GM12892 (cell line): ENCODE measurements around the gene CCDC33.

Experiments used
- POLR2A ChIP-seq: IDR thresholded peaks from 2 replicates; pipeline ENCODE4 v1.6.1; 2011; ENCODE audit warnings: low read depth, low read length, control low read depth
- POLR2AphosphoS5 ChIP-seq: IDR thresholded peaks from 2 replicates; pipeline ENCODE4 v1.6.1; 2011; ENCODE audit warnings: low read depth, low read length, control low read depth

GRCh38 chr15:74257105-74257504 lies 21.0 kb downstream of the CCDC33 start:
- TF ChIP-seq POLR2A (no peak), POLR2AphosphoS5 (no peak)
